H1 (cell line): Measurements from ENCODE around the gene STAU1. TPM values are rescaled to one million over a fixed set of nuclear protein-coding genes. Genes with fewer than 3 reads are reported as not detected.

Experiments
- ATF2 ChIP-seq: IDR thresholded peaks from 2 replicates; pipeline ENCODE4 v1.6.1; 2012; ENCODE audit warnings: low read length, inconsistent platforms
- ATF3 ChIP-seq: IDR thresholded peaks from 2 replicates; pipeline ENCODE4 v1.6.1; 2011; ENCODE audit warnings: low read depth, mild to moderate bottlenecking, low read length; ENCODE audit not compliant: insufficient read depth
- EP300 ChIP-seq, 2 experiments: IDR thresholded peaks; 1 replicate in 1 of 2; 2 replicates in 1 of 2; pipeline ENCODE4 v1.6.1; 2011 to 2012; ENCODE audit warnings: low read depth in 2 of 2, low read length in 2 of 2, mild to moderate bottlenecking in 2 of 2, borderline replicate concordance in 1 of 2, inconsistent platforms in 1 of 2, moderate library complexity in 1 of 2
- HDAC2 ChIP-seq, 2 experiments: fragments of 300-600 bp in 1 of 2; sonication (generic) in 1 of 2; IDR thresholded peaks; 2 replicates each; pipeline ENCODE4 v1.6.1; 2011 to 2012; ENCODE audit warnings: low read depth in 2 of 2, low read length in 2 of 2, mild to moderate bottlenecking in 2 of 2, moderate library complexity in 2 of 2, borderline replicate concordance in 1 of 2, inconsistent platforms in 1 of 2
- SP2 ChIP-seq: IDR thresholded peaks from 2 replicates; pipeline ENCODE4 v1.6.1; 2012; ENCODE audit warnings: mild to moderate bottlenecking, low read length, inconsistent platforms
- polyA plus RNA-seq, 7 experiments: library from polyadenylated mRNA; depleted of rRNA in 3 of 7; stranded (reverse) in 5 of 7; unstranded in 2 of 7; fragments of >200 nt in 5 of 7; fragments of 200-250 nt in 2 of 7; gene quantifications; 1 replicate in 5 of 7; 2 replicates in 1 of 7; 4 replicates in 1 of 7; pipeline versions ENCODE4 v1.2.1 to v1.2.3, GENCODE V29; 2011 to 2013; ENCODE audit warnings: missing spikeins in 2 of 7, mixed read lengths in 2 of 7
- total RNA-seq: library from RNA; stranded (reverse); fragmentation: NEBNext Ultra II Directional; extraction: Animal tissue kit (Norgen Biotek cat#: 25700); gene quantifications from 2 replicates; pipeline ENCODE4 v1.2.1, GENCODE V29; 2021

Gene STAU1
- total and polyA plus RNA-seq, 2 of the 8 experiments (the other 6 are each of a cell fraction or from before 2014, with no cell fraction given), result 41.4 to 107 TPM

GRCh38 chr20:49099011-49099410 is 89.1 kb downstream of the STAU1 start (continued):
- TF ChIP-seq ATF2, result no peak
- no peak for TF ChIP-seq SP2
- no peak for TF ChIP-seq HDAC2 (IDR thresholded peaks at IDR 0.05; ENCODE audit: borderline replicate concordance in 1 of 2, low read depth in 2 of 2, low read length in 2 of 2)
- no peak for TF ChIP-seq ATF3
- no peak for TF ChIP-seq EP300 (IDR thresholded peaks at IDR 0.05; ENCODE audit: borderline replicate concordance in 1 of 2, low read depth in 2 of 2, low read length in 2 of 2)
